GM21529 (cell line): Measurements from ENCODE around the gene ATP2C1.
A peak's percentile ranks its signal among the peaks of the same experiment; 100 is the strongest.

ENCODE experiments used
- ATAC-seq: cut with Tn5 transposase; IDR thresholded peaks from one replicate; pipeline ENCODE4 v1.9.1; 2021; ENCODE audit not compliant: unreplicated experiment

ATP2C1 gene

GRCh38 chr3:130894130-130894985 lies 474 bp downstream of the ATP2C1 start:
- peak; percentile 15 for ATAC-seq

GRCh38 chr3:130894986-130895280 lies 1.0 kb downstream of the ATP2C1 start:
- ATAC-seq, result no peak

GRCh38 chr3:130895690-130896488 lies 2.0 kb downstream of the ATP2C1 start:
- ATAC-seq, result no peak

GRCh38 chr3:130897316-130897715 lies 3.4 kb downstream of the ATP2C1 start:
- ATAC-seq, result no peak

- ATAC-seq, result peak; percentile 42
These were observed 7.1 kb downstream of the ATP2C1 start for GRCh38 chr3:130900959-130901358.

GRCh38 chr3:130901463-130902204 lies 7.8 kb downstream of the ATP2C1 start:
- no peak for ATAC-seq

- ATAC-seq, result no peak
These were observed 9.6 kb downstream of the ATP2C1 start for GRCh38 chr3:130903412-130903908.

GRCh38 chr3:130904491-130904890 lies 10.6 kb downstream of the ATP2C1 start:
- ATAC-seq, result no peak

GRCh38 chr3:130905551-130905950 lies 11.7 kb downstream of the ATP2C1 start:
- no peak for ATAC-seq

GRCh38 chr3:130906374-130906995 lies 12.6 kb downstream of the ATP2C1 start:
- ATAC-seq, result no peak

GRCh38 chr3:130907500-130907899 lies 13.6 kb downstream of the ATP2C1 start:
- ATAC-seq, result no peak

GRCh38 chr3:130907966-130908365 lies 14.1 kb downstream of the ATP2C1 start:
- ATAC-seq, result peak; percentile 43

GRCh38 chr3:130915567-130916292 lies 21.8 kb downstream of the ATP2C1 start:
- ATAC-seq, result no peak

GRCh38 chr3:130916507-130917167 lies 22.8 kb downstream of the ATP2C1 start:
- peak; percentile 64 for ATAC-seq

- no peak for ATAC-seq
These were observed 24.4 kb downstream of the ATP2C1 start for GRCh38 chr3:130918328-130918727.

GRCh38 chr3:130925628-130926027 lies 31.7 kb downstream of the ATP2C1 start:
- ATAC-seq, result peak; percentile 78

- no peak for ATAC-seq
These were observed 32.6 kb downstream of the ATP2C1 start for GRCh38 chr3:130926504-130926903.

GRCh38 chr3:130929804-130930203 lies 35.9 kb downstream of the ATP2C1 start:
- no peak for ATAC-seq

- ATAC-seq, result no peak
These were observed 39.1 kb downstream of the ATP2C1 start for GRCh38 chr3:130932979-130933378.
